GM12878 (cell line): ENCODE results near the gene MUSTN1. TPM values are rescaled to one million over a fixed set of nuclear protein-coding genes. Genes with fewer than 3 reads are reported as not detected.

Experiments used
- ATAC-seq: fragments of 200-7000 bp; cut with Tn5 transposase; 3 replicates; pipeline ENCODE4 v1.9.1; 2020; ENCODE audit warnings: mild to moderate bottlenecking, moderate library complexity
- BruUV-seq: library from RNA; stranded (reverse); fragments of 400-500 nt; replicated peaks from 2 replicates; lab custom pipeline; 2021; lab: Mats Ljungman, UMichigan
- CTCF ChIA-PET: fragments of 300-600 bp; sonication (Branson Sonifier 250); formaldehyde crosslinking; extraction: SDS; loops from one replicate; lab custom pipeline; 2021; ENCODE audit warnings: inconsistent platforms; lab: Yijun Ruan, JAX
- POLR2A ChIA-PET: fragments of 350-600 bp; formaldehyde crosslinking; extraction: SDS; loops from one replicate; lab custom pipeline; 2021; ENCODE audit warnings: inconsistent platforms; lab: Charles Lee
- RAD21 ChIA-PET: fragments of 300-600 bp; sonication (Branson Sonifier 250); formaldehyde crosslinking; loops from one replicate; lab custom pipeline; 2023; ENCODE audit warnings: antibody characterized with exemption; ENCODE audit not compliant: unreplicated experiment; lab: Charles Lee
- SMC1A ChIA-PET: fragments of 300-600 bp; sonication (Branson Sonifier 250); formaldehyde crosslinking; loops from one replicate; lab custom pipeline; 2023; ENCODE audit not compliant: unreplicated experiment, uncharacterized antibody; lab: Charles Lee
- DNase-seq: peaks from one replicate; pipeline ENCODE4 v3.0.0-alpha.2; 2011; ENCODE audit warnings: low read depth, low spot score
- FAIRE-seq: peaks from 3 replicates; lab custom pipeline; 2011; peaks lifted over from hg19 to GRCh38; lab: Jason Lieb, UNC
- H2AFZ ChIP-seq: 2 replicates; pipeline ENCODE4 v1.6.0; 2011; ENCODE audit warnings: low read depth, low read length, control low read depth; ENCODE audit not compliant: control insufficient read depth
- H3K27ac ChIP-seq: 2 replicates; pipeline ENCODE4 v1.5.1; 2011; ENCODE audit warnings: control low read depth; ENCODE audit not compliant: control insufficient read depth, insufficient read depth
- H3K27me3 ChIP-seq, 2 experiments: replicated peaks in 1 of 2; 2 replicates each; pipeline versions ENCODE4 v1.6.0 to v1.6.1; 2011; ENCODE audit warnings: low read length in 1 of 2; ENCODE audit not compliant: control insufficient read depth in 2 of 2, insufficient read depth in 2 of 2
- H3K36me3 ChIP-seq, 2 experiments: 2 replicates each; pipeline ENCODE4 v1.5.1; 2011; ENCODE audit warnings: low read length in 1 of 2; ENCODE audit not compliant: control insufficient read depth in 2 of 2, insufficient read depth in 2 of 2
- H3K4me1 ChIP-seq: 2 replicates; pipeline ENCODE4 v1.6.1; 2011; ENCODE audit warnings: mild to moderate bottlenecking, low read length, moderate library complexity, mixed read lengths; ENCODE audit not compliant: control insufficient read depth, insufficient read depth
- H3K4me2 ChIP-seq: 2 replicates; pipeline ENCODE4 v1.6.0; 2011; ENCODE audit warnings: control low read depth; ENCODE audit not compliant: control insufficient read depth, insufficient read depth
- H3K4me3 ChIP-seq: fragments of 200-600 bp; sonication (generic); 2 replicates; pipeline ENCODE4 v1.5.1; 2016
- H3K79me2 ChIP-seq: 2 replicates; pipeline ENCODE4 v1.6.0; 2011; ENCODE audit warnings: low read length; ENCODE audit not compliant: control insufficient read depth, insufficient read depth
- H3K9ac ChIP-seq: 2 replicates; pipeline ENCODE4 v1.8.0; 2011; ENCODE audit warnings: low read length, control low read depth, mixed read lengths; ENCODE audit not compliant: control insufficient read depth, insufficient read depth
- H3K9me3 ChIP-seq: replicated peaks from 3 replicates; pipeline ENCODE4 v1.5.1; 2011; ENCODE audit warnings: mild to moderate bottlenecking, low read length; ENCODE audit not compliant: control insufficient read depth, insufficient read depth
- H4K20me1 ChIP-seq: 2 replicates; pipeline ENCODE4 v1.6.0; 2011; ENCODE audit not compliant: control insufficient read depth, insufficient read depth
- BHLHE40 ChIP-seq, 2 experiments: fragments of 450-650 bp in 1 of 2; IDR thresholded peaks; 2 replicates each; pipeline ENCODE4 v1.6.1; 2011 to 2017; ENCODE audit warnings: low read depth in 2 of 2, borderline replicate concordance in 1 of 2, improper control_type of control experiment in 1 of 2, low read length in 1 of 2, mild to moderate bottlenecking in 1 of 2
- NBN ChIP-seq: fragments of 450-650 bp; IDR thresholded peaks from 2 replicates; pipeline ENCODE4 v1.6.1; 2016
- RAD21 ChIP-seq: IDR thresholded peaks from 2 replicates; pipeline ENCODE4 v1.6.1; 2011; ENCODE audit warnings: mild to moderate bottlenecking, low read depth, low read length, moderate library complexity; ENCODE audit not compliant: insufficient read depth
- RB1 ChIP-seq: fragments of 450-650 bp; formaldehyde crosslinking; IDR thresholded peaks from 2 replicates; pipeline ENCODE4 v1.6.1; 2017; ENCODE audit warnings: mild to moderate bottlenecking, borderline replicate concordance
- RELA ChIP-seq: fragments of 450-650 bp; IDR thresholded peaks from 2 replicates; pipeline ENCODE4 v1.8.0; 2014; ENCODE audit warnings: borderline replicate concordance; ENCODE audit not compliant: partially characterized antibody
- SMC3 ChIP-seq: IDR thresholded peaks from 2 replicates; pipeline ENCODE4 v1.6.1; 2011; ENCODE audit warnings: low read length, improper control_type of control experiment, borderline replicate concordance
- WGBS: methylation state at CpG from one replicate; pipeline ENCODE4 v1.1.6; 2016; ENCODE audit warnings: low lambda C conversion rate; ENCODE audit not compliant: insufficient replicate concordance, insufficient coverage; ENCODE audit errors: missing lambda C conversion rate; 5-methylcytosine and 5-hydroxymethylcytosine counted together
- in situ Hi-C: fragments of 300-500 bp; cut with MboI; formaldehyde crosslinking; loops from 9 replicates; pipeline ENCODE4 v1.14.3; 2018; ENCODE audit warnings: mixed read lengths
- intact Hi-C: fragments of 100-400 bp; cut with micrococcal nuclease; formaldehyde crosslinking; loops from one replicate; pipeline ENCODE4 v1.14.2; 2022; ENCODE audit not compliant: unreplicated experiment
- polyA plus RNA-seq, 11 experiments: library from polyadenylated mRNA; depleted of rRNA in 4 of 11; unstranded in 6 of 11; stranded (reverse) in 5 of 11; fragments of >200 nt; fragmentation: Nextera tagmentation in 4 of 11; fragmentation: Illumina TruSeq in 1 of 11; extraction: Ambion mirVana in 4 of 11; extraction: Trizol in 1 of 11; gene quantifications; 1 replicate in 1 of 11; 2 replicates in 10 of 11; pipeline versions ENCODE4 v1.2.1 to v1.2.3, GENCODE V29; 2011 to 2016; ENCODE audit warnings: inconsistent platforms in 2 of 11, missing spikeins in 2 of 11, low read depth in 1 of 11
- total RNA-seq, 4 experiments: library from RNA; depleted of rRNA in 3 of 4; stranded (reverse); fragments of >200 nt in 3 of 4; fragmentation: Illumina TruSeq in 1 of 4; extraction: Trizol in 1 of 4; gene quantifications; 2 replicates each; pipeline versions ENCODE4 v1.2.1 to v1.2.3, GENCODE V29; 2013 to 2021
- TF ChIP-seq, protein P1 (sequence below): IDR thresholded peaks from 2 replicates; pipeline ENCODE4 v1.6.1; 2011; ENCODE audit warnings: mild to moderate bottlenecking, low read depth, low read length, moderate library complexity; ENCODE audit not compliant: insufficient replicate concordance
- TF ChIP-seq, protein P2 (sequence below): fragments of 450-650 bp; IDR thresholded peaks from 2 replicates; pipeline ENCODE4 v1.6.1; 2017; ENCODE audit warnings: mild to moderate bottlenecking, moderate library complexity
- TF ChIP-seq, protein P3 (sequence below), 3 experiments: IDR thresholded peaks in 2 of 3; conservative IDR thresholded peaks in 1 of 3; 2 replicates each; pipeline ENCODE4 v1.5.1; 2011; ENCODE audit warnings: low read depth in 3 of 3, low read length in 3 of 3, mild to moderate bottlenecking in 3 of 3, control low read depth in 2 of 3, moderate library complexity in 2 of 3, inconsistent platforms in 1 of 3, mixed read lengths in 1 of 3; ENCODE audit not compliant: control insufficient read depth in 2 of 3, insufficient read depth in 1 of 3; ENCODE audit errors: extremely low read depth in 1 of 3

The MUSTN1 gene
- total and polyA plus RNA-seq, 10 of the 15 experiments (the other 5 are each of a cell fraction or from before 2014, with no cell fraction given) = 0.35 to 4.5 (median 1.2) TPM; not detected in 2

- Histone ChIP-seq H3K27me3 (no peaks in the 10 kb centered on the region), H3K9ac (no peak overlapping the region), H3K4me3 (no peak overlapping the region), H3K9me3 (no peaks in the 10 kb centered on the region), H2AFZ (no peak overlapping the region), H3K4me1 (no peaks in the 10 kb centered on the region), H3K27ac (no peak overlapping the region), H4K20me1 (no peaks in the 10 kb centered on the region), H3K4me2 (no peak overlapping the region), H3K36me3 (no peaks in the 10 kb centered on the region), H3K79me2 (no peaks in the 10 kb centered on the region)
- FAIRE-seq = no peak
- ChIA-PET RAD21 (no interaction called here), POLR2A (interaction anchor here (0.6 kb wide), 1 partner anchor 240 kb away, joined by 3 read pairs; no protein-coding TSS in a partner anchor), SMC1A (interaction anchor here (0.7 to 1.0 kb wide), 5 partner anchors 28 to 439 kb away, joined by 3 read pairs; no protein-coding TSS in a partner anchor), CTCF (interaction anchor here (0.5 to 1.9 kb wide), 12 partner anchors 9 to 145 kb away, joined by 3 to 13 read pairs (median 4); no protein-coding TSS in a partner anchor)
- no peak for DNase-seq
- TF ChIP-seq, protein P1, sequence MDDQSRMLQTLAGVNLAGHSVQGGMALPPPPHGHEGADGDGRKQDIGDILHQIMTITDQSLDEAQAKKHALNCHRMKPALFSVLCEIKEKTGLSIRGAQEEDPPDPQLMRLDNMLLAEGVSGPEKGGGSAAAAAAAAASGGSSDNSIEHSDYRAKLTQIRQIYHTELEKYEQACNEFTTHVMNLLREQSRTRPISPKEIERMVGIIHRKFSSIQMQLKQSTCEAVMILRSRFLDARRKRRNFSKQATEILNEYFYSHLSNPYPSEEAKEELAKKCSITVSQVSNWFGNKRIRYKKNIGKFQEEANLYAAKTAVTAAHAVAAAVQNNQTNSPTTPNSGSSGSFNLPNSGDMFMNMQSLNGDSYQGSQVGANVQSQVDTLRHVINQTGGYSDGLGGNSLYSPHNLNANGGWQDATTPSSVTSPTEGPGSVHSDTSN = no peak
- TF ChIP-seq RAD21 = peak; percentile 22; the same call in 1 of the 2 replicates
- TF ChIP-seq NBN = no peak
- TF ChIP-seq, protein P2, sequence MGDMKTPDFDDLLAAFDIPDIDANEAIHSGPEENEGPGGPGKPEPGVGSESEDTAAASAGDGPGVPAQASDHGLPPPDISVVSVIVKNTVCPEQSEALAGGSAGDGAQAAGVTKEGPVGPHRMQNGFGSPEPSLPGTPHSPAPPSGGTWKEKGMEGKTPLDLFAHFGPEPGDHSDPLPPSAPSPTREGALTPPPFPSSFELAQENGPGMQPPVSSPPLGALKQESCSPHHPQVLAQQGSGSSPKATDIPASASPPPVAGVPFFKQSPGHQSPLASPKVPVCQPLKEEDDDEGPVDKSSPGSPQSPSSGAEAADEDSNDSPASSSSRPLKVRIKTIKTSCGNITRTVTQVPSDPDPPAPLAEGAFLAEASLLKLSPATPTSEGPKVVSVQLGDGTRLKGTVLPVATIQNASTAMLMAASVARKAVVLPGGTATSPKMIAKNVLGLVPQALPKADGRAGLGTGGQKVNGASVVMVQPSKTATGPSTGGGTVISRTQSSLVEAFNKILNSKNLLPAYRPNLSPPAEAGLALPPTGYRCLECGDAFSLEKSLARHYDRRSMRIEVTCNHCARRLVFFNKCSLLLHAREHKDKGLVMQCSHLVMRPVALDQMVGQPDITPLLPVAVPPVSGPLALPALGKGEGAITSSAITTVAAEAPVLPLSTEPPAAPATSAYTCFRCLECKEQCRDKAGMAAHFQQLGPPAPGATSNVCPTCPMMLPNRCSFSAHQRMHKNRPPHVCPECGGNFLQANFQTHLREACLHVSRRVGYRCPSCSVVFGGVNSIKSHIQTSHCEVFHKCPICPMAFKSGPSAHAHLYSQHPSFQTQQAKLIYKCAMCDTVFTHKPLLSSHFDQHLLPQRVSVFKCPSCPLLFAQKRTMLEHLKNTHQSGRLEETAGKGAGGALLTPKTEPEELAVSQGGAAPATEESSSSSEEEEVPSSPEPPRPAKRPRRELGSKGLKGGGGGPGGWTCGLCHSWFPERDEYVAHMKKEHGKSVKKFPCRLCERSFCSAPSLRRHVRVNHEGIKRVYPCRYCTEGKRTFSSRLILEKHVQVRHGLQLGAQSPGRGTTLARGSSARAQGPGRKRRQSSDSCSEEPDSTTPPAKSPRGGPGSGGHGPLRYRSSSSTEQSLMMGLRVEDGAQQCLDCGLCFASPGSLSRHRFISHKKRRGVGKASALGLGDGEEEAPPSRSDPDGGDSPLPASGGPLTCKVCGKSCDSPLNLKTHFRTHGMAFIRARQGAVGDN = no peak
- TF ChIP-seq SMC3 = peak; percentile 33; the same call in 1 of the 2 replicates
- no peak for TF ChIP-seq BHLHE40 (IDR thresholded peaks at IDR 0.05; ENCODE audit: borderline replicate concordance in 1 of 2, low read depth in 2 of 2, low read length in 1 of 2)
- no peak for TF ChIP-seq RB1
- TF ChIP-seq, protein P3, sequence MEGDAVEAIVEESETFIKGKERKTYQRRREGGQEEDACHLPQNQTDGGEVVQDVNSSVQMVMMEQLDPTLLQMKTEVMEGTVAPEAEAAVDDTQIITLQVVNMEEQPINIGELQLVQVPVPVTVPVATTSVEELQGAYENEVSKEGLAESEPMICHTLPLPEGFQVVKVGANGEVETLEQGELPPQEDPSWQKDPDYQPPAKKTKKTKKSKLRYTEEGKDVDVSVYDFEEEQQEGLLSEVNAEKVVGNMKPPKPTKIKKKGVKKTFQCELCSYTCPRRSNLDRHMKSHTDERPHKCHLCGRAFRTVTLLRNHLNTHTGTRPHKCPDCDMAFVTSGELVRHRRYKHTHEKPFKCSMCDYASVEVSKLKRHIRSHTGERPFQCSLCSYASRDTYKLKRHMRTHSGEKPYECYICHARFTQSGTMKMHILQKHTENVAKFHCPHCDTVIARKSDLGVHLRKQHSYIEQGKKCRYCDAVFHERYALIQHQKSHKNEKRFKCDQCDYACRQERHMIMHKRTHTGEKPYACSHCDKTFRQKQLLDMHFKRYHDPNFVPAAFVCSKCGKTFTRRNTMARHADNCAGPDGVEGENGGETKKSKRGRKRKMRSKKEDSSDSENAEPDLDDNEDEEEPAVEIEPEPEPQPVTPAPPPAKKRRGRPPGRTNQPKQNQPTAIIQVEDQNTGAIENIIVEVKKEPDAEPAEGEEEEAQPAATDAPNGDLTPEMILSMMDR (IDR thresholded peaks at IDR 0.05 in 2 of 3, conservative IDR thresholded peaks at IDR 0.05 in 1 of 3; ENCODE audit: control insufficient read depth in 2 of 3, extremely low read depth in 1 of 3, insufficient read depth in 1 of 3, low read depth in 3 of 3, low read length in 3 of 3) = peak; percentile 42 to 67 (median 64)
- no peak for TF ChIP-seq RELA
- intact Hi-C loops (loop anchor here (1.0 kb wide), 1 partner anchor 57 kb away; no protein-coding TSS in a partner anchor), in situ Hi-C loops (no loop called here)
- peak; percentile 76 for ATAC-seq
- no TSS peak for BruUV-seq
- WGBS = 36% methylated on average over 14 of the region's 14 CpGs
These were observed 35.8 kb downstream of the MUSTN1 start for GRCh38 chr3:52798978-52799476.
